GM18858 (cell line): ENCODE data around the gene KCTD4.

Source experiments
- ATAC-seq: cut with Tn5 transposase; IDR thresholded peaks from one replicate; pipeline ENCODE4 v1.9.1; 2021; ENCODE audit not compliant: unreplicated experiment

Gene KCTD4

DNA sequence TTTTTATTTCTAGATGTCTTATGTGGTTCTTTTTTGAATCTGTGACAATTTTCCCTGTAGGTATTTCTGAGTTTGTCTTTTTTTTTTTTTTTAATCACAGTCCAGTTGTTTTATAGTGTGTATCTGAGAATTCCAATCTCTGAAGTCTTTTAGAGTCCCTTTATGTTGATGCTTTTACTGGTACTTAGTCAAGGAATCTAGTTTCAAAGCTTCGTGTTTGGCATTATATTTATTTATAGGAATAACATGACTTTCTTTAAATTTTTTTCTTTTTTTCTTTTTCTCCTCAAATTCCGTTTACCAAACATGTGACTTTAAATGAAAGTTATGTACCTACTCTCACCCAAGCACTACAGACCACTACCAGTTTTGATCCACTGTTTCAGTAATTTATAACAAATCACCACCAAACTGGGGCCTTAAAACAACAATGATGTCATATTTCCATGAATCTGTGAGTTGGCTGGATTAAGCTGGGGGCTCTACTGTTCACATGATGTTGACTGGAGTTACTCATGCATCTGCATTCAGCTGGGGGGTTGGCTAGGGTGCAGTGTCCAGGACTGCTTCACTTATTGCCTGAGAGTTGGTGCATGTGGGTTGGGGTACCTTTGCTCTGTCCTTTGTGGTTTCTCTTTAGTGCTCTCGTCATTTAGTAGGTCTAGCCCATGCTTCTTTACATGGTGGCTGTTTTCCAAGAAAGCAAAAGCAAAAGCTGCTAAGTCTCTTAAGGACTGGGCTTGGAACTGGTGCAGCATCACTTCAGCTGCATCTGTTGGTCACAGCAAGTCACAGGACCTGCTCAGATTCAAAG lies 22.3 kb downstream of the KCTD4 start:
- no peak for ATAC-seq

DNA sequence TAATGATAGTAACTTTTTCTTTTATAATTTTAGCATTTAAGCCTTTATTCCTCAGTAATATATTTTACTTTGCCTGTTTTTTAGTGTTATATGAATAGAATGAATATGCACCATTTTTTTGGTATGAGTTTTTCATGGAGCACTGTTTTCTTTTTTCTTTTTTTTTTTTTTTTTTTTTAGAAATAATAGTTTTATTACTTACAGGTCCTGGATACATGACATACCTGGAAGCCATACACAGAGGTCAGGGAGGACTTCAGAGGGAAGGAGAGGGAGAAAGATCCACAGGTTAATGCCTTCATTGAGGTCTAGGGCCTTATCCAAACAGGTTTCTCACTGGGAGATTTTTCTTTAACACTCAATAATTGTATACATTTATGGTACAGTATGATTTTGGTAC lies 26.4 kb downstream of the KCTD4 start:
- ATAC-seq: no peak

DNA sequence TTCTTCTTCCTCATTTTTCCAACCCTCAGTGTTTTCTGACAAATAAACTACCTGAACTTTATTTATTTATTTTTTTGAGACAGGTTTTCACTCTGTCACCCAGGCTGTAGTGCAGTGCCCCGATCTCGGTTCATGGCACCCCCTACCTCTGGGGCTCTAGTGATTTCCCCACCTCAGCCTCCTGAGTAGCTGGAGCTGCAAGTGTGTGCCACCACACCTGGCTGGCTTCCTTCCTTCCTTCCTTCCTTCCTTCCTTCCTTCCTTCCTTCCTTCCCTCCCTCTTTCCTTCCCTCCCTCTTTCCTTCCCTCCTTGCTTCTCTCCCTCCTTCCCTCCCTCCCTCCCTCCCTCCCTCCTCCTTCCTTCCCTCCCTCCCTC lies 32.3 kb downstream of the KCTD4 start:
- no peak for ATAC-seq

DNA sequence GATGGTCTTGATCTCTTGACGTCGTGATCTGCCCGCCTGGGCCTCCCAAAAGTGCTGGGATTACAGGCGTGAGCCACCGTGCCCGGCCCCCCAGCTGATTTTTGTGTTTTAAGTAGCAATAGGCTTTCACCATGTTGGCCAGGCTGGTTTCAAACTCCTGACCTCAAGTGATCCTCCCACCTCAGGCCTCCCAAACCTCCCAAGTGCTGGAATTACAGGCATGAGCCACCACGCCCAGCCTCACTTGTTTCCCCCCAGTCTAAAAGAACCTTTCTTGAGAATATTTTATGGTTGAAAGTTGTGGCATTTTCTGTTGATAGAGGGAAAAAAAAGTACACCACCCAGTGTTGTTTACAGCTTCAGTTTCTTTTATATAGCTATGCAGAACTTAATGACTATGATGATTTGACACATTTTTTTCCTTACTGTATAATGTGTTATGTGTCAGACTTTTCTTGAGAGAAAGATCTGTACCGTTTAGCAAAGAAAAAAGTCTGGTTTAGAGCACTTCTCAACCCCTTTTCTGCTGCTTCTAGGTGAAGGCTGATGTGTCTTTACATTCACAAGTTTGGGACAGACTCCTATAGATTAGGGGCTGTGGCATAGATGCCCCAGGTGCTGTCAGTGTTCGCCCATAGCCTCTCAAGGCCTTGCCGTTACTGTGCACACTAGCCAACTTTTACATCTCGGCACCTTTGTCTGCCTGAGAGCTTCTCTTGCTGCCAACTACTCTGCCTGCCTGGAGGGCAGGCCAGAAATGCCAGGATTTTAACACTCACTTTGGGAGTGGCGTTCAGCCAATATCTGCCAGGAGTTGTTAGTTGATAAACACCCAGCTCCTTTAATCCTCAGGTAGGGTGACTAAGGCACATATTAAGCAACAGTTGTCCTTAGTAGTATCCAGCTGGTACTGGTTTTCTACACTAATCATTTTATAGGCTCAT lies 33.0 kb downstream of the KCTD4 start:
- ATAC-seq: no peak

DNA sequence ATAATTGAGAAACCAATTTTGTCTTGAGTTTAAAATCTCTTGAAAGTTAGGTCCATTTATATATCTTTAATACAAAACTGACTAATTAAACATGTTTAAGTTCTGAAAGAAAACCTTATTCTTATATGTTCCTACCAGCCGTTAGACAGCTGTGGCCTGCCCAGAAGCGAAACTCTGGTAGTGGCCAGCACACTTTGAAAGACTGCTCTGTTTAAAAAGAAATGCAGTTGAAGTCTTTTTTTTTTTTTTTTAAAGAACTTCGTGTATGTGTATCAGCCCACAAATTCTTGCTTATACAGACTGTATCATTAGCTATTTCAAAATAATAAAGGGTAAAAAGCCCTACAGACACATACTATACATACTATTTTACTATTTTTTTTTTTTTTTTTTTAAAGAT lies 34.0 kb downstream of the KCTD4 start:
- ATAC-seq: no peak

DNA sequence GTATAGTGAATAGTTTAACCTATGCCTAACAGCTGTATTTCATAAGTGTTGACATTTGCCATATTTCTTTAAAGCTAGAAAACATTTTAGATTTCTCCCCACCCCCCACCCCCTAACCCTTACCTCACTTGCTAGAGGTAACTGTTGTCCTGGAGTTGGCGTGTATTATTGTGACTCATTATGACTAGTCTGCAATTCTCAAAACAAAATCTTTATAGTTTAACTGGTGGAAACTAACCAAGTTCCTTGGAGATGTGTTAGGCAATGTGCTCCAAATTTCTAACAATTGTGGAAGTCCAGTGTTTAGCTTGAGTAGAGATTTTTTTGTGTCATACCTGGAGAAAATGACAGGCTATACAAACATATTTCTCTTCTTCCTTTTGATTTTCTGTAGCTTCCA lies 38.0 kb downstream of the KCTD4 start:
- ATAC-seq: no peak

DNA sequence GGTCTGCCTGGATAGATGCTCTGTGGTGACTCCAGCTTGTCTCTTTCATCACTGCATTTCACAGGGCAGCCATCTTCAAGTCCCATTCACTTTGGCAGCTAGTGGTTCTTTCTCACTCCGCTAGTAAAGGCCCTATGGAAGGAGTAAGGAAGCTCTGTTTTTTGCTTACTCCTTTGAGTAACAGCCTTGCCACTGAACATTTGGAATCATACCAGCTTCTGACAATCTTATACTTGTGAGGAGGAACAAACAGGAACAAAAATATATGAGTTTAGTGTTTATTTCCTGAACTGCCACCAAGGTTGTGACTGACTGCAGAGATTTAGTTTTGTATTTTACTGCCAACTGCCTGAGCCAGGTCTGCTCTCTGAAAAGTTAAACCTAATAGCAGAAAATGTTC lies 38.7 kb downstream of the KCTD4 start:
- no peak for ATAC-seq

DNA sequence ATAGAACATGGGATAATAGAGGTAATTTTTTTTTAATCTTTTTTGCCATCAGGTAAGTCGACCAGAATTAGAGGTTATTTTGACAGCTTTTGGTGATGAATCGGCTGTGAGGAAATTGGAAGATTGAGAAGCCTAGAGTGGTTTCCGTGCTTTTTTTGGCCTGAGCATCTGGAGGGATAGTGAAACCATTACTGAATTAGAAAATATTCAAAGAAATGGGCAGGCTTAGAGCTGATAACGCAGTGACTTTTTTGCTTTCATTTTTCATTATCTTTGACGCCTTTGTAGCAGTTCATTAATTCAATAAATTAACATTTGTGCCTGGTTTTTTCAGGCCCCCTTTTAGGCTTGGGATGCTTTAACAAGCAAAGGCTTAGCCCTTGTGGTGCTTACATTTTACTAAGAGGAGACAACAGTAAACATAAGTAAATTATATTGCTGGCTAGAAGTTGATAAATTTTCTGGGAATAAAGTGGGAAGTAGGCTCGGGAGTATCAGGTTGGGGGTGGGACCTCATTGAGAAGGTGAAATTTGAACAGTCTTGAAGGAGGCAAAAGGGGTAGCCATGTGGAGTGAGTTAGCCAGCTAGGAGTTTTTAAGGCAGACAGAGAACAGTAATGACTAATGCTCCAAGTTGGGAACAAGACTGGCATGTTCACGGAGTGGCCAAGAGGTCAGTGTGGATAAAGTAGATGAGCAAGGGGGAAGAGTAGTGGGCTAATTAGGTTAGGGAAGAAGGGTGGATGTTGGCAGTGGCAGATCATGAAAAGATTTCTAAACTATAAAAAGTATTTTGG lies 44.1 kb downstream of the KCTD4 start:
- no peak for ATAC-seq

DNA sequence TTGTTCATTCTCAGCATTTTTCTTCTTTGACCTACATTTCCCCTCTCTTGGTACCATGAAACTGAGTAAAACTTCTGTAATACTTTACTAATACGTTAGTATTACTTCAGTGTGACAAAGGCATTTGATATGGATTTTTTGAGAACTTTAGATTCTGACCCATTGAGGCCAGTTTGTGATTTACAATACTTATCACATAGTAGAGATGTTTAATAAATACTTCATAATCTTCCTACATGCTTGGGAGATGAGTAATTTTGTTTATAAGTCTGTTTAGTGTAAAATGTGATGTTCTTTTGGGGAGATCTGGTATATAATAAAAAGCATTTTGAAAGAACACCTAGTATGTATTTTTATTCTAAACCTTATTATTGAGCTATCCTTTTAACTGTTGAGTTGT lies 50.9 kb downstream of the KCTD4 start:
- ATAC-seq: no peak

DNA sequence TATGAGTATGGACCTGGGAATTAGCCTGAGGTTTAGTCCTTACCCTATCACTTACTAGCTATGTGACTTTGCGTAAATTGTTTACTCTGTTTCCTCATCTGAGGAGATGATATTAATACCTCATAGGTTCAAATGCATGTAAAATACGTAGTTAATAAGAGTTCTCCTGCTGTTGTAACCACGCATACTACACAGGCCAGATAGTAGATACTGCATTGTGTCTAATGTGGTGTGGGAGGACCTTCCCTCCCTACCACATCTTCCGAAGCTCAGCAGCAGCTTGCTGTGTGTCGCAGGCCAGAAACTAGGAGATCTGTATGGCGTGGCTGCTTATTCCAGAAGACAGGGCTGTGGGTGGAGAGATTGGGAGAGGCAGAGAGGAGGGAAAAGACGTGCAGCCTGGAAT lies 57.5 kb downstream of the KCTD4 start:
- no peak for ATAC-seq
